ENCODE measurements around the gene JAKMIP1.

- TF ChIP-seq, protein P1, sequence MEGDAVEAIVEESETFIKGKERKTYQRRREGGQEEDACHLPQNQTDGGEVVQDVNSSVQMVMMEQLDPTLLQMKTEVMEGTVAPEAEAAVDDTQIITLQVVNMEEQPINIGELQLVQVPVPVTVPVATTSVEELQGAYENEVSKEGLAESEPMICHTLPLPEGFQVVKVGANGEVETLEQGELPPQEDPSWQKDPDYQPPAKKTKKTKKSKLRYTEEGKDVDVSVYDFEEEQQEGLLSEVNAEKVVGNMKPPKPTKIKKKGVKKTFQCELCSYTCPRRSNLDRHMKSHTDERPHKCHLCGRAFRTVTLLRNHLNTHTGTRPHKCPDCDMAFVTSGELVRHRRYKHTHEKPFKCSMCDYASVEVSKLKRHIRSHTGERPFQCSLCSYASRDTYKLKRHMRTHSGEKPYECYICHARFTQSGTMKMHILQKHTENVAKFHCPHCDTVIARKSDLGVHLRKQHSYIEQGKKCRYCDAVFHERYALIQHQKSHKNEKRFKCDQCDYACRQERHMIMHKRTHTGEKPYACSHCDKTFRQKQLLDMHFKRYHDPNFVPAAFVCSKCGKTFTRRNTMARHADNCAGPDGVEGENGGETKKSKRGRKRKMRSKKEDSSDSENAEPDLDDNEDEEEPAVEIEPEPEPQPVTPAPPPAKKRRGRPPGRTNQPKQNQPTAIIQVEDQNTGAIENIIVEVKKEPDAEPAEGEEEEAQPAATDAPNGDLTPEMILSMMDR (IDR thresholded peaks at IDR 0.05): no peak
- TF ChIP-seq POLR2A (IDR thresholded peaks at IDR 0.05) (no peak), EP300 (IDR thresholded peaks at IDR 0.05) (no peak), POLR2AphosphoS5 (IDR thresholded peaks at IDR 0.05) (no peak)
These were observed 178.3 kb downstream of the JAKMIP1 start for GRCh38 chr4:6021831-6022606.
